LNCAP (cell line): ENCODE results near the gene ZNF670.

Experiments
- TF ChIP-seq, protein P1 (sequence below): fragments of 450-650 bp; IDR thresholded peaks from 2 replicates; pipeline ENCODE4 v1.5.1; 2017; ENCODE audit warnings: mild to moderate bottlenecking

Gene ZNF670

DNA sequence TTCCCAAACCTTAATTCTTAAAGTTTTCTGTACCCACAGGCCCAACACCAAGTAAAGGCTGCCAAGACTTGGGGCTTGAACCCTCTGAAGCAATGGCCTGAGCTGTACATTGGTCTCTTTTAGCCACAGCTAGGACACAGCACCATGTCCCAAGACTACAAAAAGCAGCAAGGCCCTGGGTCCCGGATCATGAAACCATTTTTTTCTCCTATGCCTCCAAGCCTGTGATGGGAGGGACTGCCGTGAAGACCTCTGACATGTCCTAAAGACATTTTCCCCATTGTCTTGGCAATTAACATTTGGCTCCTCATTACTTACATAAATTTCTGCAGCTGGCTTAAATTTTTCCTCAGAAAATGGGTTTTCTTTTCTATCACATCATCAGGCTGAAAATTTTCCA is 30.9 kb downstream of the ZNF670 start:
- TF ChIP-seq, protein P1, sequence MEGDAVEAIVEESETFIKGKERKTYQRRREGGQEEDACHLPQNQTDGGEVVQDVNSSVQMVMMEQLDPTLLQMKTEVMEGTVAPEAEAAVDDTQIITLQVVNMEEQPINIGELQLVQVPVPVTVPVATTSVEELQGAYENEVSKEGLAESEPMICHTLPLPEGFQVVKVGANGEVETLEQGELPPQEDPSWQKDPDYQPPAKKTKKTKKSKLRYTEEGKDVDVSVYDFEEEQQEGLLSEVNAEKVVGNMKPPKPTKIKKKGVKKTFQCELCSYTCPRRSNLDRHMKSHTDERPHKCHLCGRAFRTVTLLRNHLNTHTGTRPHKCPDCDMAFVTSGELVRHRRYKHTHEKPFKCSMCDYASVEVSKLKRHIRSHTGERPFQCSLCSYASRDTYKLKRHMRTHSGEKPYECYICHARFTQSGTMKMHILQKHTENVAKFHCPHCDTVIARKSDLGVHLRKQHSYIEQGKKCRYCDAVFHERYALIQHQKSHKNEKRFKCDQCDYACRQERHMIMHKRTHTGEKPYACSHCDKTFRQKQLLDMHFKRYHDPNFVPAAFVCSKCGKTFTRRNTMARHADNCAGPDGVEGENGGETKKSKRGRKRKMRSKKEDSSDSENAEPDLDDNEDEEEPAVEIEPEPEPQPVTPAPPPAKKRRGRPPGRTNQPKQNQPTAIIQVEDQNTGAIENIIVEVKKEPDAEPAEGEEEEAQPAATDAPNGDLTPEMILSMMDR, result no peak

DNA sequence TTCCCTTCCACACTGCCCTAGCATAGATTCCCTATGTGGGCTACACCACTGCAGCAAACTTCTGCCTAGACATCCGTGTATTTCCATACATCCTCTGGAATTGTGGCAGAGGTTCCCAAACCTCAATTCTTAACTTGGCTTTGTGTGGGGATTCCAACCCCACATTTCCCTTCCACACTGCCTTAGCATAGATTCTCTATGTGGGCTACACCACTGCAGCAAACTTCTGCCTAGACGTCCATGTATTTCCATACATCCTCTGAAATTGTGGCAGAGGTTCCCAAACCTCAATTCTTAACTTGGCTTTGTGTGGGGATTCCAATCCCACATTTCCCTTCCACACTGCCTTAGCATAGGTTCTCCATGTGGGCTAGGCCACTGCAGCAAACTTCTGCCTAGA is 31.4 kb downstream of the ZNF670 start:
- TF ChIP-seq, protein P1, result no peak

DNA sequence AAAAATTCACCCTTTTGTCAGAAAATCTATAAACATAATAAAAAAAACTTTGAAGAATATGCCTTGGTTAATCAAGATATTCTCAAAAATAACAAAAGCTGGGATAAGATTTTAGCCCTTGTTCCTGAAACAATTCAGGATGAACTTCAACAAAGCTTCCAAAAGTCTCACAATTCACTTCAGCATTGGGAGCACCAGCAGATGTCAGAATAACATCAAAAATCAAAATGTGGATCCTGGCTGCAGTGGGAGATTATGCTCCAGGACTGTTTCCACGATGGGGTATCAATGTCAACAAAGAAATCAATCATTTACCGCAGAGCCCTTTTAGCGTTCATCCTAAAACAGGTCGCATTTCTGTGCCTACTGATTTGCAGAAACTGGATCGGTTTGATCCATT is 35.2 kb downstream of the ZNF670 start:
- TF ChIP-seq, protein P1, result no peak

DNA sequence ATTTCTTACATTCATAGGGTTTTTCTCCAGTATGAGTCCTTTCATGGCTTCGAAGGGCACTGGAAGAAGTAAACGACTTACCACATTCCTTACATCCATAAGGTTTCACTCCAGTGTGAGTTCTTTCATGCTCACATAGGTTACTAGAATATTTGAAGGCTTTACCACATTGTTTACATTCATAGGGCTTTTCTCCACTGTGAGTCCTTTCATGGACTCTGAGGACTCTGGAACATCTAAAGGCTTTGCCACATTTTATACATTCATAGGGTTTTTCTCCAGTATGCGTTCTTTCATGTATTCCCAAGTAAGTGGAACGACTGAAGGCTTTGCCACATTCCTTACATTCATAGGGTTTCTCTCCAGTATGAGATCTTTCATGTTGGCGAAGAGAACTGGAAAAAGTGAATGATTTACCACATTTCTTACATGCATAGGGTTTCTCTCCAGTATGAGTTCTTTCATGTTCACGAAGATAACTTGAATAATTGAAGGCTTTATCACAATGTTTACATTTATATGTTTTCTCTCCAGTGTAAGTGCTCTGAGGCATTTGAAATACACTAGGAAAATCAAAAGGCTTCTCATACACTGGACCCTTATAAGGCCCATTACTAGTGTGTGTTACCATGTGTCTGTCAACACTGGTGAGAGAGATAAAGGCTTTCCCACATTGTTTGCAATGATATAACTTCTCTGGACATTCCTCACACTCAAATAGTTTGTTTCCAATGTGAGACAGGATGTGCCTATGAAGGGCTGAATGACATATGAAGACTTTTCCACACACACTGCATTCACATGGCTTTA is 40.9 kb downstream of the ZNF670 start:
- TF ChIP-seq, protein P1, result no peak
